K562 (cell line): Measurements from ENCODE around the gene STAB1. TPM values are rescaled to one million over a fixed set of nuclear protein-coding genes. Genes with fewer than 3 reads are reported as not detected.

Experiments used
- DPF2 ChIP-seq: fragments of 450-650 bp; IDR thresholded peaks from 2 replicates; pipeline ENCODE4 v1.6.1; 2016
- EGR1 ChIP-seq: fragments of 450-650 bp; conservative IDR thresholded peaks from 2 replicates; pipeline ENCODE4 v1.6.1; 2017; ENCODE audit warnings: mild to moderate bottlenecking
- HDGF ChIP-seq: fragments of 450-650 bp; IDR thresholded peaks from 2 replicates; pipeline ENCODE4 v1.6.1; 2016
- HNRNPUL1 ChIP-seq: fragments of 200-400 bp; formaldehyde crosslinking; IDR thresholded peaks from 2 replicates; pipeline ENCODE4 v1.6.1; 2017; ENCODE audit warnings: low read length
- LARP7 ChIP-seq: fragments of 450-650 bp; IDR thresholded peaks from 2 replicates; pipeline ENCODE4 v1.6.1; 2016
- MECOM ChIP-seq: fragments of 250-450 bp; sonication (Bioruptor Pico); IDR thresholded peaks from 2 replicates; pipeline ENCODE4 v1.8.0; 2022; ENCODE audit warnings: inconsistent platforms
- NKRF ChIP-seq: fragments of 450-650 bp; IDR thresholded peaks from 2 replicates; pipeline ENCODE4 v1.6.1; 2016; ENCODE audit warnings: borderline replicate concordance
- PCBP2 ChIP-seq: fragments of 200-400 bp; formaldehyde crosslinking; IDR thresholded peaks from 2 replicates; pipeline ENCODE4 v1.6.1; 2018; ENCODE audit warnings: low read length, low read depth, mild to moderate bottlenecking, moderate library complexity; ENCODE audit not compliant: poor library complexity, severe bottlenecking
- POLR3G ChIP-seq: IDR thresholded peaks from 2 replicates; pipeline ENCODE4 v1.6.1; 2011; ENCODE audit not compliant: insufficient read length, insufficient replicate concordance; ENCODE audit errors: extremely low read depth
- RBM39 ChIP-seq: fragments of 200-400 bp; formaldehyde crosslinking; optimal IDR thresholded peaks from 2 replicates; pipeline ENCODE3; 2018; ENCODE audit warnings: low read depth, low read length
- SMAD3 ChIP-seq: fragments of 450-650 bp; formaldehyde crosslinking; conservative IDR thresholded peaks from 2 replicates; pipeline ENCODE4 v1.4.0; 2020; ENCODE audit warnings: mild to moderate bottlenecking
- TCFL5 ChIP-seq: fragments of 250-450 bp; sonication (Bioruptor Pico); conservative IDR thresholded peaks from 2 replicates; pipeline ENCODE4 v1.6.1; 2021; ENCODE audit warnings: mild to moderate bottlenecking, moderate library complexity, matching md5 sums
- UBTF ChIP-seq, 2 experiments: IDR thresholded peaks; 2 replicates each; pipeline ENCODE4 v1.6.1; 2012; ENCODE audit warnings: improper control_type of control experiment in 2 of 2, low read depth in 2 of 2, low read length in 2 of 2, borderline replicate concordance in 1 of 2
- ZBTB12 ChIP-seq: fragments of 250-450 bp; sonication (Bioruptor Pico); IDR thresholded peaks from 2 replicates; pipeline ENCODE4 v1.4.0; 2020
- ZC3H11A ChIP-seq: IDR thresholded peaks from 2 replicates; pipeline ENCODE4 v1.6.1; 2012; ENCODE audit warnings: low read depth, low read length, improper control_type of control experiment
- ZNF124 ChIP-seq: sonication (generic); formaldehyde crosslinking; IDR thresholded peaks from 2 replicates; pipeline ENCODE4 v1.8.1; 2022; ENCODE audit warnings: missing genetic modification reagents
- ZNF143 ChIP-seq: sonication (generic); formaldehyde crosslinking; IDR thresholded peaks from 2 replicates; pipeline ENCODE4 v1.9.0; 2022; ENCODE audit warnings: mild to moderate bottlenecking, missing genetic modification reagents
- polyA plus RNA-seq, 8 experiments: library from polyadenylated mRNA; depleted of rRNA in 4 of 8; stranded (reverse) in 5 of 8; unstranded in 3 of 8; fragments of >200 nt; fragmentation: Nextera tagmentation in 2 of 8; fragmentation: Illumina TruSeq in 1 of 8; extraction: Ambion mirVana in 2 of 8; extraction: Trizol in 1 of 8; gene quantifications; 2 replicates each; pipeline versions ENCODE4 v1.2.1 to v1.2.3, GENCODE V29; 2011 to 2014; ENCODE audit warnings: inconsistent platforms in 1 of 8, missing spikeins in 1 of 8
- total RNA-seq, 7 experiments: library from RNA; depleted of rRNA in 6 of 7; stranded (reverse); fragments of >200 nt in 6 of 7; fragmentation: Illumina TruSeq in 2 of 7; extraction: Trizol in 2 of 7; gene quantifications; 2 replicates each; pipeline versions ENCODE4 v1.2.1 to v1.2.3, GENCODE V29; 2011 to 2021; ENCODE audit warnings: low replicate concordance in 1 of 7
- TF ChIP-seq, protein P1 (sequence below): fragments of 450-650 bp; IDR thresholded peaks from 2 replicates; pipeline ENCODE4 v1.6.1; 2016; ENCODE audit warnings: antibody characterized with exemption
- TF ChIP-seq, protein P2 (sequence below): fragments of 250-450 bp; sonication (Bioruptor Pico); IDR thresholded peaks from 2 replicates; pipeline ENCODE4 v1.4.0; 2020; ENCODE audit warnings: mild to moderate bottlenecking, moderate library complexity, borderline replicate concordance

STAB1 gene
- total and polyA plus RNA-seq, 9 of the 15 experiments (the other 6 are each of a cell fraction or from before 2014, with no cell fraction given), result 0.20 to 3.9 (median 1.2) TPM

DNA sequence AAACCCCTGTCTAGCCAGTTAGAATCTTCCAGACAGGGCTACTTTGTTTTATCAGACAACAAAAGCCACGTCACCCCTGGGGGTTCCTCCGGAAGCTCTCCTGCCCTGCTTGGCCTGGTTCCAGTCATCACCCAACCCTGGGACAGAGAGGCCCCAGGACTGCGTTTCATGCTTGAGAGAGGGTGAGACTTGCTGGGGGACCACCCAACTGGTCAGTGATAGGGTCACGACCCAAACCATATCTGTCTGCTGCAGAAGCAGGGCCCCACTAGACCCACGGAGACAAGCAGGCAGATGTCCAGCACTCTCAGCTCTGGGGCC is 37.3 kb downstream of the STAB1 start (continued):
- no peak for TF ChIP-seq UBTF (IDR thresholded peaks at IDR 0.05; ENCODE audit: borderline replicate concordance in 1 of 2, low read depth in 2 of 2, low read length in 2 of 2)
- no peak for TF ChIP-seq ZNF124 (CRISPR knock-in tag)
- no peak for TF ChIP-seq TCFL5 (CRISPR knock-in tag)
- no peak for TF ChIP-seq ZBTB12 (CRISPR knock-in tag)
- TF ChIP-seq POLR3G, result no peak
- no peak for TF ChIP-seq NKRF
- TF ChIP-seq, protein P1, sequence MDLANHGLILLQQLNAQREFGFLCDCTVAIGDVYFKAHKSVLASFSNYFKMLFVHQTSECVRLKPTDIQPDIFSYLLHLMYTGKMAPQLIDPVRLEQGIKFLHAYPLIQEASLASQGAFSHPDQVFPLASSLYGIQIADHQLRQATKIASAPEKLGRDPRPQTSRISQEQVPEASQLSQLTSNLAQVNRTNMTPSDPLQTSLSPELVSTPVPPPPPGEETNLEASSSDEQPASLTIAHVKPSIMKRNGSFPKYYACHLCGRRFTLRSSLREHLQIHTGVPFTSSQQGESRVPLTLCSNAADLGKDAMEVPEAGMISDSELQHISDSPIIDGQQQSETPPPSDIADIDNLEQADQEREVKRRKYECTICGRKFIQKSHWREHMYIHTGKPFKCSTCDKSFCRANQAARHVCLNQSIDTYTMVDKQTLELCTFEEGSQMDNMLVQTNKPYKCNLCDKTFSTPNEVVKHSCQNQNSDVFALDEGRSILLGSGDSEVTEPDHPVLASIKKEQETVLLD, result 0 out of 2 replicates have a peak, but pooled peaks have one; percentile 58
- TF ChIP-seq EGR1, result no peak
- no peak for TF ChIP-seq HDGF
- TF ChIP-seq LARP7, result no peak
- TF ChIP-seq, protein P2, sequence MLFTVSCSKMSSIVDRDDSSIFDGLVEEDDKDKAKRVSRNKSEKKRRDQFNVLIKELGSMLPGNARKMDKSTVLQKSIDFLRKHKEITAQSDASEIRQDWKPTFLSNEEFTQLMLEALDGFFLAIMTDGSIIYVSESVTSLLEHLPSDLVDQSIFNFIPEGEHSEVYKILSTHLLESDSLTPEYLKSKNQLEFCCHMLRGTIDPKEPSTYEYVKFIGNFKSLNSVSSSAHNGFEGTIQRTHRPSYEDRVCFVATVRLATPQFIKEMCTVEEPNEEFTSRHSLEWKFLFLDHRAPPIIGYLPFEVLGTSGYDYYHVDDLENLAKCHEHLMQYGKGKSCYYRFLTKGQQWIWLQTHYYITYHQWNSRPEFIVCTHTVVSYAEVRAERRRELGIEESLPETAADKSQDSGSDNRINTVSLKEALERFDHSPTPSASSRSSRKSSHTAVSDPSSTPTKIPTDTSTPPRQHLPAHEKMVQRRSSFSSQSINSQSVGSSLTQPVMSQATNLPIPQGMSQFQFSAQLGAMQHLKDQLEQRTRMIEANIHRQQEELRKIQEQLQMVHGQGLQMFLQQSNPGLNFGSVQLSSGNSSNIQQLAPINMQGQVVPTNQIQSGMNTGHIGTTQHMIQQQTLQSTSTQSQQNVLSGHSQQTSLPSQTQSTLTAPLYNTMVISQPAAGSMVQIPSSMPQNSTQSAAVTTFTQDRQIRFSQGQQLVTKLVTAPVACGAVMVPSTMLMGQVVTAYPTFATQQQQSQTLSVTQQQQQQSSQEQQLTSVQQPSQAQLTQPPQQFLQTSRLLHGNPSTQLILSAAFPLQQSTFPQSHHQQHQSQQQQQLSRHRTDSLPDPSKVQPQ (CRISPR knock-in tag), result no peak
- TF ChIP-seq MECOM (CRISPR knock-in tag), result no peak
- peak; percentile 67 for TF ChIP-seq DPF2
- TF ChIP-seq SMAD3 (CRISPR knock-in tag), result no peak
- TF ChIP-seq ZNF143 (CRISPR knock-in tag), result no peak
- TF ChIP-seq PCBP2, result no peak
- no peak for TF ChIP-seq RBM39
- no peak for TF ChIP-seq HNRNPUL1
- TF ChIP-seq ZC3H11A, result no peak
